Breast epithelium (tissue), 3 donors: ENCODE data around the gene C18orf32.

ENCODE experiments used
- CTCF ChIP-seq, 3 donors: fragments of 450-650 bp; IDR thresholded peaks; one replicate each; pipeline ENCODE4 v1.5.1; 2016 to 2017; ENCODE audit warnings: antibody characterized with exemption in 3 of 3, mild to moderate bottlenecking in 3 of 3, moderate library complexity in 3 of 3
- POLR2A ChIP-seq: fragments of 450-650 bp; IDR thresholded peaks from one replicate; pipeline ENCODE4 v1.6.1; 2016; ENCODE audit warnings: antibody characterized with exemption, mild to moderate bottlenecking, moderate library complexity

GRCh38 chr18:49527631-49528327 is 40.7 kb upstream of the C18orf32 start:
- TF ChIP-seq CTCF (IDR thresholded peaks at IDR 0.05) (no peak), POLR2A (no peak)
